HG02884 (cell line): ENCODE results near the gene RBM14.
"Not testable (repeated sequence)": the region's sequence is repeated elsewhere in the genome, so short reads cannot be mapped to it uniquely, and the experiment has no call there.

Experiments
- ATAC-seq: cut with Tn5 transposase; IDR thresholded peaks from one replicate; pipeline ENCODE4 v1.9.1; 2021; ENCODE audit warnings: mild to moderate bottlenecking, moderate library complexity; ENCODE audit not compliant: unreplicated experiment

The RBM14 gene

GRCh38 chr11:66595245-66595904 lies 21.1 kb upstream of the RBM14 start:
- no peak for ATAC-seq

GRCh38 chr11:66598993-66599392 lies 17.4 kb upstream of the RBM14 start:
- ATAC-seq, result no peak

GRCh38 chr11:66600219-66600618 lies 16.2 kb upstream of the RBM14 start:
- no peak for ATAC-seq

- ATAC-seq, result no peak
These were observed 15.7 kb upstream of the RBM14 start for GRCh38 chr11:66600631-66601233.

- ATAC-seq, result no peak
These were observed 13.4 kb upstream of the RBM14 start for GRCh38 chr11:66603072-66603471.

GRCh38 chr11:66604155-66604554 lies 12.3 kb upstream of the RBM14 start:
- no peak for ATAC-seq

GRCh38 chr11:66606608-66607007 lies 9.8 kb upstream of the RBM14 start:
- not testable (repeated sequence) for ATAC-seq

GRCh38 chr11:66607126-66607834 lies 9.2 kb upstream of the RBM14 start:
- no peak for ATAC-seq

GRCh38 chr11:66609721-66610617 lies 6.5 kb upstream of the RBM14 start:
- ATAC-seq, result no peak

- no peak for ATAC-seq
These were observed 4.0 kb upstream of the RBM14 start for GRCh38 chr11:66612458-66612857.

GRCh38 chr11:66614073-66614472 lies 2.4 kb upstream of the RBM14 start:
- ATAC-seq, result no peak

- no peak for ATAC-seq
These were observed 865 bp downstream of the RBM14 start for GRCh38 chr11:66617155-66617834.

GRCh38 chr11:66619080-66619554 lies 2.7 kb downstream of the RBM14 start:
- no peak for ATAC-seq

- ATAC-seq, result no peak
These were observed 8.0 kb downstream of the RBM14 start for GRCh38 chr11:66624450-66624849.

GRCh38 chr11:66625041-66625751 lies 8.8 kb downstream of the RBM14 start:
- ATAC-seq, result no peak

- no peak for ATAC-seq
These were observed 9.3 kb downstream of the RBM14 start for GRCh38 chr11:66625752-66626149.

- no peak for ATAC-seq
These were observed 10.0 kb downstream of the RBM14 start for GRCh38 chr11:66626382-66626781.

GRCh38 chr11:66626926-66627325 lies 10.5 kb downstream of the RBM14 start:
- no peak for ATAC-seq

- no peak for ATAC-seq
These were observed 11.7 kb downstream of the RBM14 start for GRCh38 chr11:66628061-66628603.

- ATAC-seq, result no peak
These were observed 12.9 kb downstream of the RBM14 start for GRCh38 chr11:66629356-66629755.
